HG03135 (cell line): ENCODE data around the gene MIA2.
A peak's percentile ranks its signal among the peaks of the same experiment; 100 is the strongest.
"Not testable (repeated sequence)": the region's sequence is repeated elsewhere in the genome, so short reads cannot be mapped to it uniquely, and the experiment has no call there.

Experiments
- ATAC-seq: cut with Tn5 transposase; IDR thresholded peaks from one replicate; pipeline ENCODE4 v1.9.1; 2021; ENCODE audit warnings: mild to moderate bottlenecking, moderate library complexity; ENCODE audit not compliant: unreplicated experiment

The MIA2 gene, protein sequence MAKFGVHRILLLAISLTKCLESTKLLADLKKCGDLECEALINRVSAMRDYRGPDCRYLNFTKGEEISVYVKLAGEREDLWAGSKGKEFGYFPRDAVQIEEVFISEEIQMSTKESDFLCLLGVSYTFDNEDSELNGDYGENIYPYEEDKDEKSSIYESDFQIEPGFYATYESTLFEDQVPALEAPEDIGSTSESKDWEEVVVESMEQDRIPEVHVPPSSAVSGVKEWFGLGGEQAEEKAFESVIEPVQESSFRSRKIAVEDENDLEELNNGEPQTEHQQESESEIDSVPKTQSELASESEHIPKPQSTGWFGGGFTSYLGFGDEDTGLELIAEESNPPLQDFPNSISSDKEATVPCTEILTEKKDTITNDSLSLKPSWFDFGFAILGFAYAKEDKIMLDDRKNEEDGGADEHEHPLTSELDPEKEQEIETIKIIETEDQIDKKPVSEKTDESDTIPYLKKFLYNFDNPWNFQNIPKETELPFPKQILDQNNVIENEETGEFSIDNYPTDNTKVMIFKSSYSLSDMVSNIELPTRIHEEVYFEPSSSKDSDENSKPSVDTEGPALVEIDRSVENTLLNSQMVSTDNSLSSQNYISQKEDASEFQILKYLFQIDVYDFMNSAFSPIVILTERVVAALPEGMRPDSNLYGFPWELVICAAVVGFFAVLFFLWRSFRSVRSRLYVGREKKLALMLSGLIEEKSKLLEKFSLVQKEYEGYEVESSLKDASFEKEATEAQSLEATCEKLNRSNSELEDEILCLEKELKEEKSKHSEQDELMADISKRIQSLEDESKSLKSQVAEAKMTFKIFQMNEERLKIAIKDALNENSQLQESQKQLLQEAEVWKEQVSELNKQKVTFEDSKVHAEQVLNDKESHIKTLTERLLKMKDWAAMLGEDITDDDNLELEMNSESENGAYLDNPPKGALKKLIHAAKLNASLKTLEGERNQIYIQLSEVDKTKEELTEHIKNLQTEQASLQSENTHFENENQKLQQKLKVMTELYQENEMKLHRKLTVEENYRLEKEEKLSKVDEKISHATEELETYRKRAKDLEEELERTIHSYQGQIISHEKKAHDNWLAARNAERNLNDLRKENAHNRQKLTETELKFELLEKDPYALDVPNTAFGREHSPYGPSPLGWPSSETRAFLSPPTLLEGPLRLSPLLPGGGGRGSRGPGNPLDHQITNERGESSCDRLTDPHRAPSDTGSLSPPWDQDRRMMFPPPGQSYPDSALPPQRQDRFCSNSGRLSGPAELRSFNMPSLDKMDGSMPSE (N-terminal part only)

DNA sequence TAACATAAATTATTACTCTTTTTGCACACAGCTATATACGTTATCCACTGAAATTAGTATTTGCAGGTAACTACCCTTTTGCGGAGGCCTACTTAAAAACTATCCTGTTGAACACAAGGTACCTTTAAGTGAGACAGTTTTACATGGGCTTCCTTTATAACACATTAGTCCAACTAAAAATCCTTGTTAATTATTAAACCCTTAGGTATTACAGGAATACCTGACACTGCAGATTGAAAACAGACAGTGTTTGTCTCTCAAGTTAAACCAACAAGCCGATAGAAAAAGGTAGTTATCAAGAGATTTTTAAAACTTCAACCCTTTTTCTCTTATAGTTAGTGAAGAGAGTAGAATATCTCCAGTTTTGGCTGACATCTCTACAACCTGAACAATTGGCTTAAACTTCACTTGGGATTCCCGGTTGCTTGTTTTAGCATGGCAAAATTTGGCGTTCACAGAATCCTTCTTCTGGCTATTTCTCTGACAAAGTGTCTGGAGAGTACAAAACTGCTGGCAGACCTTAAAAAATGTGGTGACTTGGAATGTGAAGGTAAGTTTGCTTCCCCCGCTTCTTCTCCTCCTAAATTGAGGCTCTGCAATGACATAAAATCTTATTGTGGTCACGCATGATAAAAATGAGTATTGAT is at the start of gene MIA2:
Gene MIA2, plus strand, starts transcription at position 236 of the 647 bp plus-strand sequence. Its CDS starts 200 bp downstream, at position 436.
- no peak for ATAC-seq

DNA sequence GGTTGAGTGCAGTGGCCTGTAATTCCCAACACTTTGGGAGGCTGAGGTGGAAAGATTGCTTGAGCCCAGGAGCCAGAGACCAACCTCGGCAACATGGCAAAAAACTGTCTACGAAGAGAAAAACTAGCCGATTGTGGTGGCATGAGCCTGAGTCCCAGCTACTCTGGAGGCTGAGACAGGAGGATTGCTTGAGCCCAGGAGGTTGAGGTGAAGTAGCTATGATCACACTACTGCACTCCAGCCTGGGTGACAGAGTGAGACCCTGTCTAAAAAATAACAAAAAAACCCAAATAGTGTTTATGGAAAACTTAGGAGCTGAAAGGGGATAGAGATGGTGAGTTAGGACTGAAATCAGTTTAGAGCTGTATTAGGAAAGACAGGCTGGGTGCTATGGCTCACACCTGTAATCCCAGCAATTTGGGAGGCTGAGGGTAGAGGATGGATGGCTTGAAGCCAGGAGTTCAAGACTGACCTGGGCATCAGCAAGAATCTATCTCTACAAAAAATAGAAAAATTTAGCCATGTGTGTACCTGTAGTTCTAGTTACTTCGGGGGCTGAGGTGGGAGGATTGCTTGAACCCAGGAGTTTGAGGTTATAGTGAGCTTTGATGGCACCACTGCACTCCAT is 49.0 kb upstream of the MIA2 start:
- no peak for ATAC-seq

DNA sequence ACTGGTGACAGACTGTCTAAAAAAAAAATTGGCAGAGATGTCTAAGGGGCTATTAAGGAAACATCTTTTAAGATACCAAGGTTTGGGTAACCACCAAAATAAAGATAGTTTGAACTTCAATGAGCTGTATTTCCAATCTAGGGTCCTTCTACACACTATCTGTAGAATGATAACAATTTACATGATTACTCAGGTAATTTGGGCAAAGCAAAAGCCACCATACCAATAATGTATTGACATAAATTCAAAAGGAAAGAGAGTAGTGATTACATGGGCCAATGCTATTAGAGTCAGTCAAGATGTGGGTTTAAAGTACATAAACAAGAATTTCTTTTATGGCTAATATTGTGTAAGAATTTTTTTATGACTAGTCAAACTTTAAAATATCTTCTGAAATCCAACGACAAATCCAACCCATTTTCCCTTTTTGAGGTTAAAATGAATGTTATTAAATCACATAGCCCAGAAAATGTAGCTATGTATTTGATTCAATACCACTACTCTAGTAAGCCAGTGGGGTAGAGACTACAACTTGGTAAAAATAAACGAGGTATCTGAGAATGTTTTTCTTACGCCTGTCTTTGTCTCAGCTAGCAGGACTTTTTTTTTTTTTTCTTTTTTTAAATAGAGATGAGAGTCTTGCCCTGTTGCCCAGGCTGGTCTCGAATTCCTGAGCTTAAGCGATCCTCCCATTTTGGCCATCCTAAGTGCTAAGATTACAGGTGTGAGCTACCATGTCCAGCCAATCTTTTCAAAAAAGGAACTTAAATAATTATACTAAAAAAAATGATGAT is 48.3 kb upstream of the MIA2 start:
- no peak for ATAC-seq

DNA sequence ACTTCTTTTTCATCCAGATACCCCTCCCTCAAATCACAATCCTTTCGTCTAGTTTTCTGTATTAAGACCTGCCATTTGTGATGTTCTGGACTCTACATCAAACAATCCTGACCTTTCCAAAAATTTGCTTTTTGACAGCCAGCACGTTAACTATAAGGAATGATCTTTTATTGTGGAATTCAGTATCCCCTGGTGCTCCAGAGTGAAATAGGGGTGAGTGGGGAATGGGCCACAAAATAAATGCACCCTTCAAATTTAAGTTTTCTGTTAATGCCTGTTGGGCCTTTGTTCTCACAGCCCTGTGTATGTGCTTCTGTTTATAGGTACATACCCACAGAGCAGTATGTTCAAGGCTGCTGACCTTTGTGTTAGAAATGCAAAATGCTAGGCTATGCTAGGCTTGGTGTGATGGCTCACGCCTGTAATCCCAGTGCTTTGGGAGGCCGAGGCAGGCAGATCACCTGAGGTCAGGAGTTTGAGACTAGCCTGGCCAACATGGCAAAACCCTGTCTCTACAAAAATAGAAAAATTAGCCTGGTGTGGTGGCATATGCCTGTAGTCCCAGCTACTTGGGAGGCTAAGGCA is 46.7 kb upstream of the MIA2 start:
- no peak for ATAC-seq

DNA sequence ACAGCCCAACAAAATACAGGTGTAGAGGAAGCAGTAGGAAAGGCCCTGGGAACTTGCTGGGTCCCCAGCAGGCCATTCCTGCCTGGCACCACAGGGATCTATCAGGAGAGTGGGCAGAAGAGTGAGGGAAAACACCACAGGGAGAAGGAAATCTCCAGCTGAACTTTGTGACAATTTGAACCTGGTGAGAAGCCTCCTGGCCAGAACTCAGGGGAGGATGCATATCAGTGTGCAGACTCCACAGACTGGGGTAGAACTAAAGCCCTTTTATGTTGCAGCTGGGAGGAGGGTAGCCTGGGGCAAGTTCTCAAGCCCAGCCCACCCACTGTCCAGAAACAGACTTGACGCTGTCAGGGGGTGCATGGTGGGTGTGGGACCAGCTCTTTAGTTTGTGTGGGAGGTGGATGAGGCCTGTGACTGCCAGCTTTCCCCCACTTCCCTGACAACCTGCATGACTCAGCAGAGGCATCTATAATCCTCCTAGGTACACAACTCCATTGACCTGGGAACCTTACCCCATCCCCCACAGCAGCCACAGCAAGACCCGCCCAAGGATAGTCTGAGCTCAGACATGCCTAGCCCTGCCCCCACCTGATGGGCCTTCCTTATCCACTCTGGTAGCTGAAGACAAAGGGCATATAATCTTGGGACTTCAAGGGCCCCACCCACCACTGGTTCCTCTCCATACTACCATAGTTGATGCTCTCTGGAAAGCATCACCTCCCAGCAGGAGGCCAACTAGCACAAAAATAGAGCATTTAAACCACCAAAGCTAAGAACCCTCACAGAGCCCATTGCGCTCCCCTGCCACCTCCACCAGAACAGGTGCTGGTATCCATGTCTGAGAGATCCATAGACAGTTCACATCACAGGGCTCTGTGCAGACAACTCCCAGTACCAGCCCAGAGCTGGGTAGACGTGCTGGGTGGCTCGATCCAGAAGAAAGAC is 29.8 kb upstream of the MIA2 start:
- no peak for ATAC-seq

DNA sequence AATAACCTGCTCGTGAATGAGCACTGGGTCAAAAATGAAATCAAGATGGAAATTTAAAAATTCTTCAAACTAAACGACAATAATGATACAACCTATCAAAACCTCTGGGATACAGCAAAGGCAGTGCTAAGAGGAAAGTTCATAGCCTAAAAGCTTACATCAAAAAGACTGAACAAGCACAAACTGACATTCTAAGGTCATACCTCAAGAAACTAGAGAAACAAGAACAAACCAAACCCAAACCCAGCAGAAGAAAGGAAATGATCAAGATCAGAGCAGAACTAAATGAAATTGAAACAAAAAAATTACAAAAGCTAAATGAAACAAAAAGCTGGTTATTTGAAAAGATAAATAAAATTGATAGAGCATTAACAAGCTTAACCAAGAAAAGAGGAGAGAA is 26.3 kb upstream of the MIA2 start:
- ATAC-seq: not testable (repeated sequence)

DNA sequence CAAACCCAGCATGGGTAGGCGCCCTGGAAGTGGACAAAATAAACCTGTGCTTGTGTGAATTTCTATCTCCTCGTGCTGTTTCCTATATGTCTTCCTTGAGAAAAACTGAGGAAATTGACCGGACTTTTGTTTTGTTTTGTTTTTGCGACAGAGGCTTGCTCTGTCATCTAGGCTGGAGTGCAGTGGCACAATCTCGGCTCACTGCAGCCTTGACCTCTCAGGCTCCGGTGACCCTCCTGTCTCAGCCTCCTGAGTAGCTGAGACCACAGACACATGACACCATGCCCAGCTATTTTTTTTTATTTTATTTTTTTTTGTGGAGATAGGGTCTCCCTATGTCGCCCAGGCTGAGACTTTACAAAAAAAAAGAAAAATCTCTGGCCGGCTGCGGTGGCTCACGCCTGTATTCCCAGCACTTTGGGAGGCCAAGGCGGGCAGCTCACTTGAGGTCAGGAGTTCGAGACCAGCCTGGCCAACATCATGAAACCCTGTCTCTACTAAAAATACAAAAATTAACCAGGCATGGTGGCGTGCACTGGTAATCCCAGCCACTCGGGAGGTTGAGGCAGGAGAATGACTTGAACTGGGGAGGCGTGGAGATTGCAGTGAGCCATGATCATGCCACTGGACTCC is 22.5 kb upstream of the MIA2 start:
- ATAC-seq: no peak

DNA sequence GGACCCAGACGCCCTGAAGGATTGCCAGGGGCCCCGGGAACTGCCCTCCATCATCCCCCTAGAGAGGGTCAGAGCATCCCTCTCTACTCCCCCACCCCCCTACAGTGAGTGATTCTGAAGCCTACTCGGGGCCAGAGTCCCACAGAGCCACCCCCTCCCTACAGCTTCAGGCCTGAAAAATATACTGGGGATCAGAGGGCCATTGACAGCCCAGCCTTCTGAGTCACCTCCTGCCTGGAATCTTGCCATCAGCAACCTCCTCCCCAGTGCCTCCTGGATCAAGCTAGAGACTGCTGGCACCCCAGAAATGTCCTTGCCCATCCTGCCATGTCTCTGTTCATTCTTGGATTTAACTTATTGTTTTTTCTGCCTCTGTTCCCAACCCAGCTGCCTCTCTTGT is 21.7 kb upstream of the MIA2 start:
- no peak for ATAC-seq

DNA sequence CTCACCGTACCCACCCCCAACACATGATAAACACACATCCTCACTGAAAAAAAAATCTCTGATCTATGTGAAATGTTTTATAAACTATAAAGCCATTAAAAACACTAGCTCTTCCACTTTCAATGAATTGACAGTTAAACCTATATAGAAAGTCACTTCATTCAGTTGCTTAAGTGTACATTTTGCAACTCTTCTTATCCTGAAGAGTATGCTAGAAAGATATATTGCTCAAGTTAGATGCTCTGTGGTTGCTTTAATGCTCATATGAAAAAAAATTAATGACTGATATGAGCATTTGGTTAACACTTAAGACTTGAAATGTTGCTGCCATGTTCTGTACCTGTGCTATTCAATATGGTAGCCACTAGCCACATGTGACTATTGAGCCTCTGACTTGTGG is 21.0 kb upstream of the MIA2 start:
- ATAC-seq: no peak

DNA sequence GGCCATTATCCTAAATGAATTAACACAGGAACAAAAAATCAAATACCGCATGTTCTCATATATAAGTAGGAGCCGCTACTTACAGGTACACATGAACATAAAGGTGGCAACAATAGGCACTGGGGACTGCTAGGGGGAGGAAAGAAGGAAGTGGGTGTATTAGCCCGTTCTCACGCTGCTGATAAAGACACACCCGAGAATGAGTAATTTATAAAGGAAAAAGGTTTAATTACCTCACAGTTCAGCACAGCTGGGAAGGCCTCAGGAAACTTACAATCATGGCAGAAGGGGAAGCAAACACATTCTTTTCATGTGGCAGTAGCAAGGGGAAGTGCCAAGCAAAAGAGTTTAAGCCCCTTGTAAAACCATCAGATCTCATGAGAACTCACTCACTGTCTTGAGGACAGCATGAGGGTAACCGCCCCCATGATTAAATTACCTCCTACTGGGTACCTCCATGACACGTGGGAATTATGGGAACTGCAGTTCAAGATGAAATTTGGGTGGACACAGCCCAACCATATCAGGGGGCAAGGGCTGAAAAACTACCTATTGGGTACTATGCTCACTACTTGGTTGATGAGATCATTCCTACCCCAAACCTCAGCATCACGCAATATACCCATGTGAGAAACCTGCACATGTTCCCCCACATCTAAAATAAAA is 16.4 kb upstream of the MIA2 start:
- no peak for ATAC-seq

DNA sequence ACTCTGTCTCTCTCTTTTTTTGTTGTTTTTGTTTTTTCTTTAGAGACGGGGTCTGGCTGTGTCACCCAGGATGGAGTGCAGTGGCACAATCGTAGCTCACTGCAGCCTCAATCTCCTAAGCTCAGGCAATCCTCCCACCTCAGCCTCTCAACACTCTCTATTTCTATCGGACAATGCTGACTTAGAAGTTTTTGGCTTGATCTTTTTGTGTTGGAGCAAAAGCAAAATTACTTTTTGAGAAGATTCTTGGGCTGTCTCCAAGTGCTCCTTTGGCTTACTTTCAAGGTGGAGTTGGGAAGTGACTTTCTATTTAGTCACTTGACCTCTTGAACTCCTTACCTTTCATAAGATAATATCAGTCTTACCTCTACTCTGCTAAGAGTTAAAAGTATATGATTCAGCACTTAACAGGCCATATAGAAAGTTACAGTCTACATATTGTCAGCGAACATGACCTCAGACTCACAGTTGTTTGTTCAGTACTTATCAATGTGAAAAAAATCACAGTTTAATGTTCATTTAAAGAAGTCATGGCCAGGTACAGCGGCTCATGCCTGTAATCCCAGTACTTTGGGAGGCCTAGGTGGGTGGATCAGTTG is 15.4 kb upstream of the MIA2 start:
- ATAC-seq: no peak

DNA sequence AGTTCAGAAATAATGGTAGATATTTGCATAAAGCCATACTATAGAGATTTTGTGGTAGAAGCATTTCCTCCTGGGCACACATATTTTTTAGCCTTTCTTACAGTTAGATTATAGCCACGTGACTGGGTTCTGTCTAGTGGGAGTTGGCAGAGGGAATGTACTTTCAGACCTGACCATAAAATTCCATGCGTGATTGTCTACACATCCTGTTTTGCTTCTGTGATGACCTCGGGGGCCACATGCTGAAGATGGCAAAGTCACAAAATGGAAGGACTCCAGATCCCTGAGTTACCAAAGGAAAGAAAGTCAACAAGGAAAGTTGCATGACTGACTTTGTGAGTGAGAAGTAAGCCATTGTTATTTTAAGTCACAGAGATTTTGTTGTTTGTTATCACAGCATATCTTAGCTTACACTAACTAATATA is 14.6 kb upstream of the MIA2 start:
- no peak for ATAC-seq

DNA sequence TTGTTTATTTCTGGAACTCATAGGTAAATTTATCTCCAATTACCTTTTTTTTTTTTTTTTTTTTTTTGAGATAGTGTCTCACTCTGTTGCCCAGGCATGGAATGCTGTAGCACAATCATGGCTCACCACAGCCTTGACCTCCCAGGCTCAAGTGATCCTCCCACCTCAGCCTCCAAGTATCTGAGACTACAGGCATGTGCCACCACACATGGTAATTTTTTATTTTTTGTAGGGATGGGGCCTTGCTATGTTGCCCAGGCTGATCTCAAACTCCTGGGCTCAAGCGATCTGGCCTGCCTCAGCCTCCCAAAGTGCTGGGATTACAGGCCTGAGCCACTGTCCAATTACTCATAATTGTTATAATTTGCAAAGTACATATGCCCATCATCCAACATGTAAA is 13.2 kb upstream of the MIA2 start:
- ATAC-seq: not testable (repeated sequence)

DNA sequence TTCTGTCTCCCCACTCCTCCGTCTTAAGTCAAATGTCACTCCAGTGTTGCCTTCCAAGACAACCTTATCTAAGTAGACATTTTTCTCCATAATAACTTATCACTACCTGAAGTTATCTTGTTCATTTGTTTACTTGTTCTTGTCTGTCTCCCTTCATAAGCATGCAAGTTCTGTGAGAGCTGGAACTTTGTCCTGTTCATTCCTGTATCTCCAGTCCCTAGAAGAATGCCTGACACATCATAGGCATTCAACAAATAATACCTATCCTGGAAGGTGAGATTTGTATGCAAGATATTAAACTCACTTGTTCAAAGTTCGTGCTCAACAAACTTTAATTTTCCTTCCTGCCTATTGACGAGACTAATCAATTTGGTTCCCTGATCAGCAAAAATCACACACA is 5.7 kb upstream of the MIA2 start:
- no peak for ATAC-seq

DNA sequence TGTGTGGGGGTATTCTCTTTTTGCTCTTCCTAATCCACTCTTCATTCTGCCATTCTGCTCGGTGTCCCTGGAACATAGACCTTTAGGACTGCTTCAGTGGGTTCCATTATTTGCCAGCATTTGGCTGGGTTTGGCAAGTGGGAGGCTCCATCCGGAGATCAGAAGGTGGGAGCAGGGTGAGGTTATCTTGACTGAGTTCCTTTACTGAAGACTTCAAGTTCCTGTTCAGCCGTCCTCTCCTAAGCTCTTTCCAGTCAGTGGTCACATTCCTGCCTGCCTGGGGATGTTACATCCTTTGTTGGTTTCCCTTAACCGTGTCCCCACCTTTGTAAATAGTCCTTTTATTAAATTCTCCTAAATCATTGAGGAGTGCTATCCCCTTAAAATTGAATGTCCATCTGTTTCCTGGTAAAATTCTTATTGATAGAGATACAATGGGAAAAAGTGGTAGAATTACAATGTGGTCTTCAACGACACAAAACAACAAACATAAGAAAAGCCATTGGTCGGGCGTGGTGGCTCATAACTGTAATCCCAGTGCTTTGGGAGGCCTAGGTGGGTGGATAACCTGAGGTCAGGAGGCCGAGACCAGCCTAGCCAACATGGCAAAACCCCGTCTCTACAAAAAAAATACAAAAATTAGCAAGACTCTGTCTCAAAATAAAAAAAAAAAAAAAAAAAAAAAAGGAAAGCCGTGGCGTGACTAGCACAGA is 5.0 kb upstream of the MIA2 start:
- no peak for ATAC-seq

DNA sequence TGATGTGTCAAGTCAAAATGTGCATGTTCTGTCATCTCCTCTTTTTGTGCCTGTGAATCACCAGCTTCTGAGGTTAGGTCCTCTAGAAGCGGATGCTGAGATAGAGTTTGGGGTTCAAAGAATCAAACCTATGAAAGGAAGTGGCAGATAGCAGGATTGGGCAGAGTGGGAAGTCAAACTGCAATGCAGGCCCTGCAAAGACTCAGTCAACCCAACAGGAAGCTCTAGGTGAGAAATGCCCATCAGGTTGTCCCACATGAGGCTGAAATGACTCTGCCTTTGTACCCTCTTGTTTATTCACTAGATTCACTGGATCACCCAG is 4.5 kb upstream of the MIA2 start:
- peak; percentile 41 for ATAC-seq
